ENCODE results near the gene POGK. TPM values are rescaled to one million over a fixed set of nuclear protein-coding genes. Genes with fewer than 3 reads are reported as not detected.

Gene POGK
- total and polyA plus RNA-seq, 10 of the 15 experiments (the other 5 are each of a cell fraction or from before 2014, with no cell fraction given) = 5.3 to 34.6 (median 18.7) TPM

DNA sequence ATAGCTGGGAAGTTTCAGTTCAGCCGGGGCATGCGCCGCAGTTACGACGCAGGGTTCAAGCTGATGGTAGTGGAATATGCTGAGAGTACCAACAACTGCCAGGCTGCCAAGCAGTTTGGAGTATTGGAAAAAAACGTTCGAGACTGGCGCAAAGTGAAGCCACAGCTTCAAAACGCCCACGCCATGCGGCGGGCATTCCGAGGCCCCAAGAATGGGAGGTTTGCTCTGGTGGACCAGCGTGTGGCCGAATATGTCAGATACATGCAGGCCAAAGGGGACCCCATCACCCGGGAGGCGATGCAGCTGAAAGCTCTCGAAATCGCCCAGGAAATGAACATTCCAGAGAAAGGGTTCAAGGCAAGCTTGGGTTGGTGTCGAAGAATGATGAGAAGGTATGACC lies 9.9 kb downstream of the POGK start:
- no peaks in the 10 kb centered on the region; the same call in 1 of the 2 replicates for H3K79me2 ChIP-seq (ENCODE audit: control insufficient read depth, insufficient read depth, low read length)

DNA sequence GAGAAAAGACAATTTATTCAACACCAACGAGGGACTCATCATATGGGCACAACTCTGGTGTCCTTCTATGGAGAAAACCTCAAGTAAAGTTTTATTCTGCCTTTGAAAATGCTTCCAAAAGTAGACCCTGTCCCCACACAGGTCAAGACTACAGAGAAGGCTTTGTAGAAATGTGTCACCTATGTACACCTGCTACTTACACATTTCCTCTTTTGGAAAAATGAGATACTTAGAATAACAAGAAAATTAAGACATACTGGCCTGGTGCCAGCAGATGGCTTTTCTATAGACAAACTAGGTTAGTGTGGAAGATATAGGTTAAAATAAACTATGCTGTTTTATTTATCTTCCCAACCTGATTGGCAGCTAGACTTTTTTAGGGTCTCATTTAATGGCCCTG lies 13.6 kb downstream of the POGK start:
- peaks cover 17 to 43% of the 10 kb centered on the region in 2 experiments for H3K36me3 ChIP-seq (ENCODE audit: control insufficient read depth in 2 of 2, insufficient read depth in 2 of 2, low read length in 1 of 2)
- H3K9ac ChIP-seq (ENCODE audit: control insufficient read depth, insufficient read depth, low read length) = no peak overlapping the region
- no peaks in the 10 kb centered on the region for H4K20me1 ChIP-seq (ENCODE audit: control insufficient read depth, insufficient read depth)
- ChIA-PET POLR2A (interaction anchor here (1.1 kb wide), 1 partner anchor 17 kb away, joined by 3 read pairs; no protein-coding TSS in a partner anchor), SMC1A (ENCODE audit: uncharacterized antibody, unreplicated experiment) (interaction anchor here (1.4 kb wide), 1 partner anchor 12 kb away, joined by 5 read pairs; no protein-coding TSS in a partner anchor), RAD21 (ENCODE audit: unreplicated experiment) (no interaction called here), CTCF (interaction anchor here (0.7 to 1.5 kb wide), 2 partner anchors 12 to 364 kb away, joined by 3 to 7 read pairs; no protein-coding TSS in a partner anchor)
- DNase-seq (ENCODE audit: low read depth, low spot score) (no peak), FAIRE-seq (no peak), ATAC-seq (peak; percentile 35; the same call in 2 of the 3 replicates)
- H3K27me3 ChIP-seq (replicated peaks in 1 of 2; ENCODE audit: control insufficient read depth in 2 of 2, insufficient read depth in 2 of 2, low read length in 1 of 2) = no peaks in the 10 kb centered on the region
- H3K79me2 ChIP-seq (ENCODE audit: control insufficient read depth, insufficient read depth, low read length) = no peaks in the 10 kb centered on the region; the same call in 1 of the 2 replicates
- in situ Hi-C loops (cut with MboI) = no loop called here
- H2AFZ ChIP-seq (ENCODE audit: control insufficient read depth, low read depth, low read length) = no peak overlapping the region
- H3K27ac ChIP-seq (ENCODE audit: control insufficient read depth, insufficient read depth) = no peak overlapping the region
- no TSS peak for BruUV-seq (replicated peaks)
- H3K9me3 ChIP-seq (replicated peaks; ENCODE audit: control insufficient read depth, insufficient read depth, low read length) = no peaks in the 10 kb centered on the region
- intact Hi-C loops (cut with micrococcal nuclease; ENCODE audit: unreplicated experiment) = no loop called here
- no peak overlapping the region for H3K4me3 ChIP-seq
- H3K4me1 ChIP-seq (ENCODE audit: control insufficient read depth, insufficient read depth, low read length) = no peaks in the 10 kb centered on the region
- no peak for TF ChIP-seq POLR2A (IDR thresholded peaks at IDR 0.05; ENCODE audit: low read depth, low read length)
- no peak for TF ChIP-seq SRF (IDR thresholded peaks at IDR 0.05; ENCODE audit: low read depth in 2 of 2, low read length in 2 of 2)
- TF ChIP-seq LARP7 (IDR thresholded peaks at IDR 0.05) = no peak
- TF ChIP-seq RB1 (IDR thresholded peaks at IDR 0.05; ENCODE audit: borderline replicate concordance) = no peak
- TF ChIP-seq NR2F1 (conservative IDR thresholded peaks at IDR 0.05) = peak; percentile 73
- 0% methylated on average over 1 of the region's 1 CpG for WGBS (ENCODE audit: insufficient coverage, insufficient replicate concordance, low lambda C conversion rate, missing lambda C conversion rate)
- no peak overlapping the region for H3K4me2 ChIP-seq (ENCODE audit: control insufficient read depth, insufficient read depth)

More for the DNA sequence above, 9.9 kb downstream of the POGK start:
- RAD21 ChIA-PET (ENCODE audit: unreplicated experiment) = no interaction called here
- POLR2A ChIA-PET = no interaction called here
- TF ChIP-seq POLR2A (IDR thresholded peaks at IDR 0.05; ENCODE audit: low read depth, low read length) (0 out of 2 replicates have a peak, but pooled peaks have one; percentile 20), TBL1XR1 (IDR thresholded peaks at IDR 0.05; ENCODE audit: low read depth, low read length) (no peak)
- in situ Hi-C loops (cut with MboI) = no loop called here
- no TSS peak for BruUV-seq (replicated peaks)
- CTCF ChIA-PET = no interaction called here
- no peak for ATAC-seq
- SMC1A ChIA-PET (ENCODE audit: uncharacterized antibody, unreplicated experiment) = no interaction called here
- Histone ChIP-seq H4K20me1 (ENCODE audit: control insufficient read depth, insufficient read depth) (no peaks in the 10 kb centered on the region; the same call in 1 of the 2 replicates), H3K9me3 (replicated peaks; ENCODE audit: control insufficient read depth, insufficient read depth, low read length) (no peaks in the 10 kb centered on the region), H2AFZ (ENCODE audit: control insufficient read depth, low read depth, low read length) (no peak overlapping the region), H3K27me3 (replicated peaks in 1 of 2; ENCODE audit: control insufficient read depth in 2 of 2, insufficient read depth in 2 of 2, low read length in 1 of 2) (no peaks in the 10 kb centered on the region), H3K4me2 (ENCODE audit: control insufficient read depth, insufficient read depth) (no peak overlapping the region), H3K36me3 (ENCODE audit: control insufficient read depth in 2 of 2, insufficient read depth in 2 of 2, low read length in 1 of 2) (peaks cover 22 to 48% of the 10 kb centered on the region in 2 experiments), H3K4me1 (ENCODE audit: control insufficient read depth, insufficient read depth, low read length) (no peaks in the 10 kb centered on the region), H3K4me3 (no peak overlapping the region), H3K27ac (ENCODE audit: control insufficient read depth, insufficient read depth) (no peak overlapping the region), H3K9ac (ENCODE audit: control insufficient read depth, insufficient read depth, low read length) (no peak overlapping the region)
- intact Hi-C loops (cut with micrococcal nuclease; ENCODE audit: unreplicated experiment) = no loop called here
- no peak for FAIRE-seq
- over 99% methylated on average over 20 of the region's 20 CpGs for WGBS (ENCODE audit: insufficient coverage, insufficient replicate concordance, low lambda C conversion rate, missing lambda C conversion rate)
- no peak for DNase-seq (ENCODE audit: low read depth, low spot score)
